MM.1S (cell line): ENCODE results near the gene WDR82.

Source experiments
- DNase-seq: peaks from one replicate; pipeline ENCODE4 v3.0.0-alpha.2; 2015
- H2AFZ ChIP-seq: fragments of 300-600 bp; sonication (generic); 2 replicates; pipeline ENCODE4 v1.6.0; 2016; ENCODE audit warnings: antibody characterized with exemption, low read length
- H3F3A ChIP-seq: fragments of 300-600 bp; sonication (generic); 2 replicates; pipeline ENCODE4 v1.6.1; 2016; ENCODE audit warnings: mild to moderate bottlenecking, antibody characterized with exemption, low read length, moderate library complexity, mixed read lengths; ENCODE audit not compliant: insufficient read depth
- H3K27ac ChIP-seq: fragments of 300-600 bp; sonication (generic); 2 replicates; pipeline ENCODE4 v1.5.1; 2016; ENCODE audit warnings: mild to moderate bottlenecking, low read length
- H3K27me3 ChIP-seq: fragments of 300-600 bp; sonication (generic); replicated peaks from 2 replicates; pipeline ENCODE4 v1.6.0; 2016; ENCODE audit warnings: low read length; ENCODE audit not compliant: insufficient read depth
- H3K36me3 ChIP-seq: fragments of 300-600 bp; sonication (generic); replicated peaks from 2 replicates; pipeline ENCODE4 v1.6.1; 2016; ENCODE audit warnings: mild to moderate bottlenecking, low read length, mixed read lengths; ENCODE audit not compliant: insufficient read depth
- H3K4me1 ChIP-seq: fragments of 300-600 bp; sonication (generic); 2 replicates; pipeline ENCODE4 v1.6.1; 2016; ENCODE audit warnings: low read length, mixed read lengths
- H3K4me2 ChIP-seq: fragments of 300-600 bp; sonication (generic); 2 replicates; pipeline ENCODE4 v1.6.0; 2016; ENCODE audit warnings: low read depth, low read length
- H3K4me3 ChIP-seq: fragments of 300-600 bp; sonication (generic); 2 replicates; pipeline ENCODE4 v1.5.1; 2016; ENCODE audit warnings: low read length, mixed read lengths
- H3K79me2 ChIP-seq: fragments of 300-600 bp; sonication (generic); 2 replicates; pipeline ENCODE4 v1.6.1; 2016; ENCODE audit warnings: mixed run types, low read length, mixed read lengths
- H3K9ac ChIP-seq: fragments of 300-600 bp; sonication (generic); 2 replicates; pipeline ENCODE4 v1.6.1; 2016; ENCODE audit warnings: low read length, mixed read lengths
- H3K9me2 ChIP-seq: fragments of 300-600 bp; sonication (generic); replicated peaks from 2 replicates; pipeline ENCODE4 v1.6.1; 2016; ENCODE audit warnings: mild to moderate bottlenecking, low read length, mixed read lengths; ENCODE audit not compliant: insufficient read depth
- H3K9me3 ChIP-seq: fragments of 300-600 bp; sonication (generic); replicated peaks from 2 replicates; pipeline ENCODE4 v1.6.1; 2016; ENCODE audit warnings: mild to moderate bottlenecking, low read length, mixed read lengths; ENCODE audit not compliant: insufficient read depth
- H4K20me1 ChIP-seq: fragments of 300-600 bp; sonication (generic); 2 replicates; pipeline ENCODE4 v1.6.1; 2016; ENCODE audit warnings: mild to moderate bottlenecking, low read length, moderate library complexity, mixed read lengths; ENCODE audit not compliant: insufficient read depth
- EZH2 ChIP-seq: fragments of 300-600 bp; sonication (generic); optimal IDR thresholded peaks from 2 replicates; pipeline ENCODE3; 2017; ENCODE audit warnings: low read depth, mild to moderate bottlenecking, antibody characterized with exemption, low read length, mixed read lengths
- EZH2phosphoT487 ChIP-seq: fragments of 300-600 bp; sonication (generic); IDR thresholded peaks from 2 replicates; pipeline ENCODE4 v1.6.1; 2018; ENCODE audit warnings: antibody characterized with exemption, low read length
- TF ChIP-seq, protein P1 (sequence below): fragments of 300-600 bp; sonication (generic); IDR thresholded peaks from 2 replicates; pipeline ENCODE4 v1.5.1; 2016; ENCODE audit warnings: antibody characterized with exemption, low read length, mixed read lengths

Gene WDR82

DNA sequence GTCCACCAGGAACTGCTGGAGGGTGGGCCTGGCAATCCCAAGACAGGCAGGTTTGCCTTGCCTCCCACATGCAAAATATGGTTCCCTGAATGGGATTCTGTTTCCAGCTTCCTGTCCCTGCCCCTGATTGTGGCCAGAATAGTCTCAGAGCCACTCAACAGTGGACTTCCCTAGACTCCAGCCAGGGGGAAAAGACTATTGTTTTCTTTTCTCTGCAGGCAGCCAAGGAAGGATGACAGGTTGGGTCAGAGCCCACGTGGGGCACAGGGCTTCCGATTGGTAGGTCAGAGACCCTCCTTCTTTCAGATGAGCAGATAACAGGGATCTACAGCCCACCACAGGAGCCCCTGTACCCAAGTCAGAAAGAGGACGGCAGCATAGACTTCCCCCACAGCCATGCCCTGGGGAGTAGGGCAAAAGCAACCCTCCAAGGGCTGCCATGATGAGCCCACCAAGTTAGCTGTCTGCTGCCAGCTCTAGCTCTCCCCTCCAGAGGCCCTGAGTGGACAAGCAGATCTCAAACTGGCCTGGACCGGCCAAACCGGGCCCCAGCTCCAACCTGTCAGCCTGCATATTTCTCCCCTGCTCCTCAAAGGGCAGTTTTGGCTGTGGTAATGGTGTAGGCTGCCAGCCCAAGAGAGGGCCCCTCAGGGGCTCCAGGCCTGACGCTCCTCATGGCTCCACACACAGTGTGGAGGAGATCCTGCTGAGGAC is 59.4 kb downstream of the WDR82 start:
- TF ChIP-seq, protein P1, sequence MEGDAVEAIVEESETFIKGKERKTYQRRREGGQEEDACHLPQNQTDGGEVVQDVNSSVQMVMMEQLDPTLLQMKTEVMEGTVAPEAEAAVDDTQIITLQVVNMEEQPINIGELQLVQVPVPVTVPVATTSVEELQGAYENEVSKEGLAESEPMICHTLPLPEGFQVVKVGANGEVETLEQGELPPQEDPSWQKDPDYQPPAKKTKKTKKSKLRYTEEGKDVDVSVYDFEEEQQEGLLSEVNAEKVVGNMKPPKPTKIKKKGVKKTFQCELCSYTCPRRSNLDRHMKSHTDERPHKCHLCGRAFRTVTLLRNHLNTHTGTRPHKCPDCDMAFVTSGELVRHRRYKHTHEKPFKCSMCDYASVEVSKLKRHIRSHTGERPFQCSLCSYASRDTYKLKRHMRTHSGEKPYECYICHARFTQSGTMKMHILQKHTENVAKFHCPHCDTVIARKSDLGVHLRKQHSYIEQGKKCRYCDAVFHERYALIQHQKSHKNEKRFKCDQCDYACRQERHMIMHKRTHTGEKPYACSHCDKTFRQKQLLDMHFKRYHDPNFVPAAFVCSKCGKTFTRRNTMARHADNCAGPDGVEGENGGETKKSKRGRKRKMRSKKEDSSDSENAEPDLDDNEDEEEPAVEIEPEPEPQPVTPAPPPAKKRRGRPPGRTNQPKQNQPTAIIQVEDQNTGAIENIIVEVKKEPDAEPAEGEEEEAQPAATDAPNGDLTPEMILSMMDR: no peak
- TF ChIP-seq EZH2: no peak
- no peak for TF ChIP-seq EZH2phosphoT487
- Histone ChIP-seq H3K9me3 (no peaks in the 10 kb centered on the region), H3K27ac (no peak overlapping the region), H3K9ac (no peak overlapping the region), H3K36me3 (no peaks in the 10 kb centered on the region), H2AFZ (no peak overlapping the region), H3K79me2 (no peaks in the 10 kb centered on the region), H3K4me3 (no peak overlapping the region), H3F3A (no peaks in the 10 kb centered on the region), H3K27me3 (no peaks in the 10 kb centered on the region), H3K9me2 (no peaks in the 10 kb centered on the region), H3K4me1 (peaks cover 8% of the 10 kb centered on the region; the same call in 1 of the 2 replicates), H3K4me2 (no peak overlapping the region), H4K20me1 (no peaks in the 10 kb centered on the region)
- DNase-seq: no peak

DNA sequence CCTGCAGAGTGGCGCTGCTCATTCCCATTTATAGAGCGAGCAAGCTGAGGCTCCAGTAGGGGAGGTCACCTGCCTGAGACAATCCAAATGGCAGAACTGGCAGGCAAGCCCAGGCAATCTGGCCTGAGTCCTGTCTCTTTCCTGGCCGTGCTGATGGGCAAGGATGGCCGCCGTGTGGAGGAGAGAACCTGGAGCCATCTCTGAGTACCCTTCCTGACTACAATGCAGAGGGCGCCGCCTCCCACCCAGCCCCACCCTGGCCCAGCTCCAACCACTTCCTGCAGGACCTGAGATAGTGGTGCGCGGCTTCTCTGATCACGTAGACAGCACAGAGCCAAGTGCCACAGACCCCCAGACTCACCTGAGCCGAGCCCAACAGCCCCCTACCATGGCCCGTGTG is 60.0 kb downstream of the WDR82 start:
- no peak for DNase-seq
- H3K9me3 ChIP-seq: no peaks in the 10 kb centered on the region
- H3K36me3 ChIP-seq: no peaks in the 10 kb centered on the region
- H2AFZ ChIP-seq: no peak overlapping the region
- no peaks in the 10 kb centered on the region for H3F3A ChIP-seq
- H3K79me2 ChIP-seq: no peaks in the 10 kb centered on the region
- no peaks in the 10 kb centered on the region for H3K9me2 ChIP-seq
- TF ChIP-seq EZH2 (no peak), EZH2phosphoT487 (no peak)
- TF ChIP-seq, protein P1: no peak
- peaks cover 8% of the 10 kb centered on the region; the same call in 1 of the 2 replicates for H3K4me1 ChIP-seq
- no peak overlapping the region for H3K9ac ChIP-seq
- H3K4me3 ChIP-seq: no peak overlapping the region
- H3K4me2 ChIP-seq: no peak overlapping the region
- H3K27ac ChIP-seq: no peak overlapping the region
- H4K20me1 ChIP-seq: no peaks in the 10 kb centered on the region
- no peaks in the 10 kb centered on the region for H3K27me3 ChIP-seq

DNA sequence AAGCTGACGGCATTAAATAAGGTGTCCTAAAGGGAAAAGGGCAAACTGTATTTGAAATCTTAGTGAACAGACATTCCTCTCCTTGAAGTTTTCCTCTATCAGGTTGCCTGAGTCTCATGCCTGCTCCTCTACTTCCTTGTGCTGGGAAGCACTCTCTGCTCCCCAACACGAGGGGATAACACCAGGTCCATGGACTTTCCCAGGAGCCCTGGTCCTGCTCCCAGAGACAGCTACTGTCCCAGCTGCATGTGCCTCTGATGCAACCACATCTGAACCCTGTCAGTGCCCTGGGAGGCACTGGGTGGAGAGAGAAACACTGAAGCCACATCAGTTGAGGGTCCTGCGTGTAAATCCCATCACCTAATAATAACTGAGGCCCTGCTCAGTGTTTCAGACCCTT is 60.4 kb downstream of the WDR82 start:
- Histone ChIP-seq H3K36me3 (no peaks in the 10 kb centered on the region), H3K9ac (no peak overlapping the region), H3K27ac (no peak overlapping the region), H4K20me1 (no peaks in the 10 kb centered on the region), H3F3A (no peaks in the 10 kb centered on the region), H3K79me2 (no peaks in the 10 kb centered on the region), H3K4me1 (peaks cover 8% of the 10 kb centered on the region; the same call in 1 of the 2 replicates), H3K27me3 (no peaks in the 10 kb centered on the region), H2AFZ (no peak overlapping the region), H3K9me2 (no peaks in the 10 kb centered on the region), H3K4me2 (no peak overlapping the region), H3K9me3 (no peaks in the 10 kb centered on the region), H3K4me3 (no peak overlapping the region)
- no peak for TF ChIP-seq EZH2phosphoT487
- DNase-seq: no peak

DNA sequence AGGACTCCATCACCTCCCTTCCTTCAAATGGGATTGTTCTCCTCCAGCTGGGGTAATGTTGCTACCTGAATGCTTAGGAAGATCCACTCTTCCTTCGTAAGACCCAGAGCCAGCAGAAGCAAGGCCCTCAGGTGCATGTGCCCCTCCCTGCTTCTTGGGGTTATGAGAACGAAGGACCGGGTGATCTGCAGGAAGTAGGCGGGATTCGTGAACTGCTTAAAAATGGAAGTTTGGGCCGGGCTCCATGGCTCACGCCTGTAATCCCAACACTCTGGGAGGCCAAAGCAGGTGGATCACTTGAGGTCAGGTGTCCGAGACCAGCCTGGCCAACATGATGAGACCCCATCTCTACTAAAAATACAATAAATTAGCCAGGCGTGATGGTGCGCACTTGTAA is 61.0 kb downstream of the WDR82 start:
- no peaks in the 10 kb centered on the region for H3K36me3 ChIP-seq

More for the DNA sequence above, 61.0 kb downstream of the WDR82 start:
- no peaks in the 10 kb centered on the region for H3K27me3 ChIP-seq
- no peak overlapping the region for H3K27ac ChIP-seq
- H3K4me3 ChIP-seq: no peak overlapping the region
- peaks cover 8% of the 10 kb centered on the region; the same call in 1 of the 2 replicates for H3K4me1 ChIP-seq
- TF ChIP-seq, protein P1: no peak
- TF ChIP-seq EZH2 (no peak), EZH2phosphoT487 (no peak)
- no peaks in the 10 kb centered on the region for H3K9me2 ChIP-seq
- no peaks in the 10 kb centered on the region for H3F3A ChIP-seq
- no peaks in the 10 kb centered on the region for H3K9me3 ChIP-seq
- H3K79me2 ChIP-seq: no peaks in the 10 kb centered on the region
- no peak overlapping the region for H3K4me2 ChIP-seq
- no peaks in the 10 kb centered on the region for H4K20me1 ChIP-seq
- H2AFZ ChIP-seq: no peak overlapping the region
- no peak overlapping the region for H3K9ac ChIP-seq
- DNase-seq: no peak
